EL (cell line): Measurements from ENCODE around the gene FBH1.
"Not testable (repeated sequence)": the region's sequence is repeated elsewhere in the genome, so short reads cannot be mapped to it uniquely, and the experiment has no call there.

ENCODE experiments used
- DNase-seq: peaks from one replicate; pipeline ENCODE4 v3.0.0-alpha.2; 2016

FBH1 gene

GRCh38 chr10:5876181-5876768 lies 13.8 kb upstream of the FBH1 start:
- DNase-seq: peak; percentile 83

DNA sequence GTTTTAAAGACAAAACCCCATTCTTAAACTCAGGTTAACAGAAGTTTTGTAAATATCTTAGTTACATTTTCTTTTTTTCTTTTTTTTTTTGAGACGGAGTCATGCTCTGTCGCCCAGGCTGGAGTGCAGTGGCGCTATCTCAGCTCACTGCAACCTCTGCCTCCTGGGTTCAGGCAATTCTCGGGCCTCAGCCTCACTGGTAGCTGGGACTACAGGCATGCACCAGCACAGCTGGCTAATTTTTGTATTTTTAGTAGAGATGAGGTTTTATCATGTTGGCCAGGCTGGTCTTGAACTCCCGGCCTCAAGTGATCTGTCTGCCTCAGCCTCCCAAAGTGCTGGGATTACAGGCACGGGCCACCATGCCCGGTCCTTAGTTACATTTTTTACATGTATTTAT lies 13.0 kb upstream of the FBH1 start:
- DNase-seq: not testable (repeated sequence)

- no peak for DNase-seq
Measured at GRCh38 chr10:5882961-5883360, 7.1 kb upstream of the FBH1 start.

- no peak for DNase-seq
Measured at GRCh38 chr10:5885619-5886018, 4.4 kb upstream of the FBH1 start.

GRCh38 chr10:5887029-5887428 lies 3.0 kb upstream of the FBH1 start:
- no peak for DNase-seq

GRCh38 chr10:5887641-5888040 lies 2.4 kb upstream of the FBH1 start:
- no peak for DNase-seq

GRCh38 chr10:5888351-5888750 lies 1.7 kb upstream of the FBH1 start:
- DNase-seq: peak; percentile 27

- DNase-seq: peak; percentile 38
Measured at GRCh38 chr10:5888843-5889623, 1.0 kb upstream of the FBH1 start.

DNA sequence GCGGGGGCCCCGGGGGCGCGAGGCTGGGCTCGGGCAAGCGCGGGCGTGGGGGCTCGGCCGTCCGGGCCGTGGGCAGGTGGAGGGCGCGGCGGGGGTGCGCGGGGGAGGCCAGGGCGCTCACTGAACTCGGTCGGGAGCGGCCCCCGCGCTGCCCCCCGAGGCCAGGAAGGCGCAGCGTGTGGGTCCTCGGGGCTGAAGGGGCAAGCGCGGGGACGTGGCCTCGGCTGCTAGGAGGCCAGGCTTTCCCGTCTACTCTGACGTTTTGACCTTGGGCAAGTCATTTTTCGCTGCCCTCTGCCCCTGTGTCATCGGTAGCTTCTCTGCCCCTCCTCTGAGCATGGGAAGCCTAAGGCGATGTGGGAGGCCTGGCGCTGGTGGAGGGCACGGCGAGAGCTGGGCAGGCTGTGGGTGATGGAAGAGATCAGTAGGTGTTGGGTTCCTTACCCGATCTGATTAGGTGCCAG lies 441 bp downstream of the FBH1 start:
- DNase-seq: peak; percentile 40

DNA sequence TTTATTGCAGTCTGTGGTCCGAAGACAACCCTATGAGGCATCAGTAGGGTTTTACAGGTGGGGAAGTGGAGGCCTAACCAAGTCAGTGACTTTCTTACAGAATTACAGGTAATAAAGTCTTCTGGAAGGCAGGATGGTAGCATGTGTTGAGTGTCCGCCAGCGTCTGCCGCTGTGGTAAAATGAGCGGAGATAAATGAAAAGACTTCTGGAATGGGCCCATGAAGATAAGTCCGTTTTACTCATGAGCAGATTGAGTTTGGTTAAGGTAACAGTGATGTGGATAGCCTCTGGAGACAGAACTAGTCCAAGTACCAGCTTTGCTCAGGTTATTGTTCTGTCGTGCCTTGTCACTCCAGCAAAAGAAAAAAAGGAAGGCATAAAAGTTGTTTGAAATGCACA lies 966 bp downstream of the FBH1 start:
- no peak for DNase-seq

- DNase-seq: no peak
Measured at GRCh38 chr10:5892007-5892406, 2.0 kb downstream of the FBH1 start.

GRCh38 chr10:5893321-5893720 lies 3.3 kb downstream of the FBH1 start:
- DNase-seq: no peak

GRCh38 chr10:5894403-5894802 lies 4.4 kb downstream of the FBH1 start:
- no peak for DNase-seq

GRCh38 chr10:5894873-5895272 lies 4.8 kb downstream of the FBH1 start:
- DNase-seq: no peak

GRCh38 chr10:5895365-5895764 lies 5.3 kb downstream of the FBH1 start:
- DNase-seq: no peak

GRCh38 chr10:5895804-5896203 lies 5.8 kb downstream of the FBH1 start:
- no peak for DNase-seq

DNA sequence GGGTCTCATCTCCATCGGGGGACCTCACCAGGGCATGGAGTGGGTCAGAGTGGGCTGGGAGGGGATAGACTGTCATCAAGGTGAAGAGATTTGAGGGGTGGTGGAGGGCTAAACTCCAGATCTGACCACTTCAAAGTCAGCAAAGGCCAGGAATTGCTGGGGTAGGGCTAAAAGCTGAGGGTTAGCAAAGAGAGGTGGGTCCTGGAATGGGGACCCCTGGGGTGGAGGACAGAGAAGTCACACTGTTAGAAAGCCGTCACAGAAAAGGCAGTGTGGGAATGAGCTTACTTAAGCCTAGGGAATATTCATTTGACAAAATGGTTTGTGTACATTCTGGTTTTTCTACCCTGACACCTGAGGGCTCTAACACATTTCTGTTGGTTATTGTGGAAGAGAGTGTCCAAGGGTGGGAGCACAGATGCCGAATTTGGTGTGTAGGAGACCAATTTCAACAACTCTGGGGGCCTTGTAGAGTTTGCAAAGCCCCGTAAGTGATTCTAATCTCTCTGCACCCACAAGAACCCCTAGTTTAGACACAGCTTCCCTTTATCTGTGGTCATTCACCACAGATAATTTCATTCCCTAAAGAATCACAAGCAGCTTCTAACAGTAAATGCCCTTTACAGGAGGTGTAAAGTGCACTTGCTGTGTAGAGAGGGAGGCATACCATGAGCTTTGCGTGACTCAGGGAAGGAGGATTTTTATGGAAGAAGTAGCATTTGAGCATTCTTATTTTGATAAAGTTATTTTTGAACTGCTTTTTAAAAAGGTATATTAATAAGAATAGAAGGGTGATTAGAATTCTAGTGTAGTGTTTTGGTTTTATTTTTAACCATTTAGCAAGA lies 6.4 kb downstream of the FBH1 start:
- DNase-seq: no peak

GRCh38 chr10:5897053-5897340 lies 7.0 kb downstream of the FBH1 start:
- DNase-seq: no peak

DNA sequence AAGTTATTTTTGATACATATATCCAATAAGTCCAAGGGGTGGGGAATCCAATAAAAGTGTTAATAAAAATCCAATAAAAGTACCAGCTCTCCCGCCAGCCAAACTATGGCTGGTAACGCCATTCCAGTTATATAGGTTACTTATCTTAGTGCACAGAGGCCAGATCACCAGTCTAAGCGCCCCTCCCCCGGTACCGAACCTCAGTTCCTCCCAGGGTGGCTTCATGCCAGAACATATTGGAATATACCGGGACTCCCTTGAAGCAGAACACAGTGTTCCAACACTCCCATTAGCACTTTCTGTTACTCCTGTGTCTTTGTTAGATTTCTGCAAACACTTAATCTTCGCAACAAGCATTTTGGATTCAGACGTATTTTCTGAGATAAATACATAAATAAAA lies 7.5 kb downstream of the FBH1 start:
- DNase-seq: no peak

DNA sequence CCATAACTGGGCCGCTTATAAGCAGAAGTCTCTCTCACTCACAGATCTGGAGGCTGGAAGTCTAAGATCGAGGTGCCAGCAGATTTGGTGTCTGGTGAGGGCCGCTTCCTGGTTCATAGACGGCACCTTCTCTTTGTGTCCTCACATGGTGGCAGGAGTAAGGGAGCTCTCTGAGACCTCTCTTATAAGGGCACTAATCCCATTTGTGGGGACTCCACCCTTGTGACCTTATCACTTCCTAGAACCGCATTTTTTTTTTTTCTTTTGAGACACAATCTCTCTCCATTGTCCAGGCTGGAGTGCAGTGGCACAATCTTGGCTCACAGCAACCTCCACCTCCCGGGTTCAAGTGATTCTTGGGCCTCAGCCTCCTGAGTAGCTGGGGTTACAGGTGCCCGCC lies 8.1 kb downstream of the FBH1 start:
- DNase-seq: no peak

DNA sequence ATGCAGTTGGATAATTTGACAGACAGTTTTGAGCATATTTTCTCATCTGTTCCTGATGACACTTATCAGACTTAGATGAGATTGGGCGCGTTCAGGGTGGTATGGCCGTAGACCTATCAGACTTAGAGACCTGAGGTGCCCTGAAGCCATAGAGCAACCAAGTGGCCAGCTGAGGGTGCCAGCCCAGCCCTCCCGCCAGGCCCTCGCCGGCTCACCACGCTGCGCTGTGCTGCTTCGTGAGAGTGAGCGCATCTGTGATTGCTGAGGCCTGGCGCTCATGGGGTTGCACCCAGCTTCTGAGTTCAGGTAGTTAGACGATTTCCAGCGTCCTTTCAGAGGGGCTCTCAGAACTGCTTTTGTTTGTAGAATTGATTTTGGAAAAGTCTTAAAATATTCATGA lies 10.2 kb downstream of the FBH1 start:
- no peak for DNase-seq

- DNase-seq: no peak
Measured at GRCh38 chr10:5902511-5903274, 12.7 kb downstream of the FBH1 start.

DNA sequence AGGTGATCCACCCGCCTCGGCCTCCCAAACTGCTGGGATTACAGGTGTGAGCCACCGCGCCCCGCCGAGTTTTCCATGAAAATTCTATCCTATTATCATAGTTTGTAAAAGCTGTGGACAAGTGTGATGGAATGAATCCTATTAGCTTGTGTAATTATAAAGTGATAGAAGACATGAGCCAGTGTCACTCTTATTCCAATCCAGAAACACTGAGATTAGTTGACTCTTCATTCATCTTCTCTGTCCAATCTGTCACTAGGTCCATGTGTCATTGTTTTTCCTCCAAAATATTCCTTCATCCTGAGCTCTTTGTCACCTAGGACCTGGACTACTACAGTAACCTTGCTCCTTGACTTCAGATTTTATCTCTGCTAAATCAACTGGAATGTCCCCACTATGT lies 13.5 kb downstream of the FBH1 start:
- DNase-seq: no peak
